C4-2B (cell line): ENCODE results near the gene SLFNL1.

Experiments
- CTCF ChIP-seq: fragments of 450-650 bp; conservative IDR thresholded peaks from 2 replicates; pipeline ENCODE4 v1.5.1; 2017; ENCODE audit warnings: mild to moderate bottlenecking
- ZFX ChIP-seq: fragments of 450-650 bp; IDR thresholded peaks from 2 replicates; pipeline ENCODE4 v1.6.1; 2017

GRCh38 chr1:40971966-40972365 is 49.6 kb downstream of the SLFNL1 start:
- TF ChIP-seq CTCF (no peak), ZFX (no peak)
